AG04449 (cell line): ENCODE data around the gene STXBP5.

Experiments
- CTCF ChIA-PET: fragments of 350-600 bp; formaldehyde crosslinking; extraction: SDS; loops from one replicate; lab custom pipeline; 2021; ENCODE audit warnings: antibody characterized with exemption; lab: Yijun Ruan, JAX
- POLR2A ChIA-PET: fragments of 400-600, 350-600 bp; formaldehyde crosslinking; extraction: SDS; loops from one replicate; lab custom pipeline; 2020; ENCODE audit warnings: antibody characterized with exemption, inconsistent platforms; lab: Yijun Ruan, JAX
- DNase-seq: peaks from one replicate; pipeline ENCODE4 v3.0.0-alpha.2; 2010; ENCODE audit warnings: low read depth, low spot score
- H3K4me3 ChIP-seq: 2 replicates; pipeline ENCODE4 v1.5.1; 2011; ENCODE audit warnings: low read depth, mild to moderate bottlenecking, control low read depth, low read length
- TF ChIP-seq, protein P1 (sequence below): IDR thresholded peaks from one replicate; pipeline ENCODE4 v1.5.1; 2011; ENCODE audit warnings: mild to moderate bottlenecking, moderate library complexity, low read length, control low read depth, inconsistent platforms; ENCODE audit not compliant: insufficient read depth; ENCODE audit errors: missing control alignments

Gene STXBP5

DNA sequence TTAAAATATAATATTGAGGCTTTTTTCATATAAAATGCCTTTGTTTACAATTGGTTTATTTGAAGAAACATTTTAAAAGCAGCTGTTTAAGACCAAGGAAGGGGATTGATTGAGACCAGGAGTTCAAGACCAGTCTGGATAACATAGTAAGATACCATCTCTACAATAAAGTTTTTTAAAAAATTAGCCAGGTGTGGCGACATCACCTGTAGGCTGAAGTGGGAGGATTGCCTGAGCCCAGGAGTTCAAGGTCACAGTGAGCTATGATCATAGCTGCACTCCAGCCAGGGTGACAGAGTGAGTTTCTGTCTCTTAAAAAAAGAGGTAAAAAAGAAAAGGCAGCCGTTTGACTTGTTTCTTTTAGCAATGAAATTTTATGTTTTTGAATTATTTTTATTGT, 117.0 kb downstream of the STXBP5 start:
- TF ChIP-seq, protein P1, sequence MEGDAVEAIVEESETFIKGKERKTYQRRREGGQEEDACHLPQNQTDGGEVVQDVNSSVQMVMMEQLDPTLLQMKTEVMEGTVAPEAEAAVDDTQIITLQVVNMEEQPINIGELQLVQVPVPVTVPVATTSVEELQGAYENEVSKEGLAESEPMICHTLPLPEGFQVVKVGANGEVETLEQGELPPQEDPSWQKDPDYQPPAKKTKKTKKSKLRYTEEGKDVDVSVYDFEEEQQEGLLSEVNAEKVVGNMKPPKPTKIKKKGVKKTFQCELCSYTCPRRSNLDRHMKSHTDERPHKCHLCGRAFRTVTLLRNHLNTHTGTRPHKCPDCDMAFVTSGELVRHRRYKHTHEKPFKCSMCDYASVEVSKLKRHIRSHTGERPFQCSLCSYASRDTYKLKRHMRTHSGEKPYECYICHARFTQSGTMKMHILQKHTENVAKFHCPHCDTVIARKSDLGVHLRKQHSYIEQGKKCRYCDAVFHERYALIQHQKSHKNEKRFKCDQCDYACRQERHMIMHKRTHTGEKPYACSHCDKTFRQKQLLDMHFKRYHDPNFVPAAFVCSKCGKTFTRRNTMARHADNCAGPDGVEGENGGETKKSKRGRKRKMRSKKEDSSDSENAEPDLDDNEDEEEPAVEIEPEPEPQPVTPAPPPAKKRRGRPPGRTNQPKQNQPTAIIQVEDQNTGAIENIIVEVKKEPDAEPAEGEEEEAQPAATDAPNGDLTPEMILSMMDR, result no peak
- DNase-seq, result no peak
- ChIA-PET POLR2A (interaction anchor here (0.6 kb wide), 1 partner anchor 73 kb away, joined by 5 read pairs; no protein-coding TSS in a partner anchor), CTCF (no interaction called here)
- H3K4me3 ChIP-seq, result no peak overlapping the region

DNA sequence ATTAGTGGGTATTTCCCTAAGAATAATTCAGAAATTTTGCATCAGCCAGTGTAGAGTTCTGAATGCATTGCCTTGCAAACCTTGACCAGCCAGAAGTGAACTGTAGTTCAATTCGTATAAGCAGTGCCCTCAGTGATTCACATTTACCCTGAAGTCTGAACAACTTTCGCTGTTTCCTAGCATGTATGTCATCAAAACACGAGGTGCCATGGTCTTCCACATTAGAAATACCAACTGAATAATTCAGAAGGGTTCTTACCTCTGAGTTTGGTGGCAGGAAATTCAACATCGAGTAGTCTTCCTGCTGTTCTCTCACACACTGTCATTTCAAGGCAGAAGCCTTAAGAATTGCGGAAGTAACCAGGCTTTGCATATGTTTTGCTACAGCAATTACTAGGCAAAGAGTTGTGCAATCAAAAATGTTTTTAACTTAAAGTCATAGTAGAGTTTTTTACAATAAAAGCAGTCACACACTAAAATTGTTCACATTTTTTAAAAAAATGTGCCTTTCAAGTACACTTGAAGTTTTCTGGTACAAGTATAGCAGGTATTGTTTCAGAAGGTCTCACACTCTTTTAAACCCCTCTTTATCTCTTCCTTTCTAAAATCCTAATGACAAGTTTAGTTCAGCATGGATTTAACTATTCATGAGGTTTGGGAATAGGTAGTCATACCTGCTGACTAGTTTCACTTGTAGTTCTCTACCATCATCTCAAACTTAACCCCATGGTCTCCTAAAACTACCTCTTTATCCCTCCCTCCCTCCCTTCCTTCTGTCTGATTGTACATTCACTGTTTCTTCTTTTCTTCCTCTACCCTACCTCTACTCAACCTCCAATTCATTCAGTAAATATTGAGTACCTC, 118.3 kb downstream of the STXBP5 start:
- ChIA-PET POLR2A (no interaction called here), CTCF (no interaction called here)
- DNase-seq, result peak; percentile 49
- no peak overlapping the region for H3K4me3 ChIP-seq
- TF ChIP-seq, protein P1, result no peak

DNA sequence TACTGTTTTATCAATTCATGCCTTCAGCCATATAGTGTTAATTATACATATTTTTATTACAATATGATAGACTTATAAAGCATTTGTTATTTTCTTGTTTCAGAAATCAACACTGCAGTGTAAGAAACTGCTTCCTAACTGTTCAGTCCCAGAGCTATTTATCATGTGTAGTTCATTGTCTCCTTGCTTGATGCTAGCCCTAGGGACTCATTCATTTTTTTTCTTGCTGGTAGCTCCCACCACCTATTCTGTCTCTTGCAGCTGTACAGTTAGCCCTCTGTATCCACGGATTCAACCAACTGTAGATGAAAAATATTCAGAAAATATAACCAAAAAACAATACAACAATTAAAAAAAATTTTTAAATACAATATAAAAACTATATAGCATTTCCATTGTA, 121.3 kb downstream of the STXBP5 start:
- CTCF ChIA-PET, result no interaction called here
- POLR2A ChIA-PET, result no interaction called here
- no peak overlapping the region for H3K4me3 ChIP-seq
- TF ChIP-seq, protein P1, result no peak
- no peak for DNase-seq

DNA sequence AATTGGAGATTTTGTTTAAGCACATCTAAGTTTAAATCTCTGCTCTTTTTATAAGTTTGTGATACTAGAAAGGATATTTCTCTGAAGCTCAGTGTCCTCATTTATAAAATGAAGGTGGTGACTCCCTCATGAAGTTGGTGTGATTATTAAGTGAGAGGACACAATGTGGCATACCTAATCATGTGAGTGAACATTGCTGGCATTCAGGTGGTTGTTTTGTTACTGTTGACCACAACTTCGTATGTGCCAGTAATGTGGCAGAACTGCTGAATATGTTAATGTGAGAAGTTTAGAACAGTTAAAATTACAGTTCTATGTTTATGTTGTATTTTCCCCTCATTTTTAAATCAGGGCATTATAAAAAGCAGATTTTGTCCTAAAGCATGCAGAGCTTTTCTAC, 127.2 kb downstream of the STXBP5 start:
- ChIA-PET CTCF (no interaction called here), POLR2A (interaction anchor here (0.6 kb wide), 1 partner anchor 340 kb away, joined by 8 read pairs; no protein-coding TSS in a partner anchor)
- no peak overlapping the region for H3K4me3 ChIP-seq
- no peak for DNase-seq
- TF ChIP-seq, protein P1, result no peak

DNA sequence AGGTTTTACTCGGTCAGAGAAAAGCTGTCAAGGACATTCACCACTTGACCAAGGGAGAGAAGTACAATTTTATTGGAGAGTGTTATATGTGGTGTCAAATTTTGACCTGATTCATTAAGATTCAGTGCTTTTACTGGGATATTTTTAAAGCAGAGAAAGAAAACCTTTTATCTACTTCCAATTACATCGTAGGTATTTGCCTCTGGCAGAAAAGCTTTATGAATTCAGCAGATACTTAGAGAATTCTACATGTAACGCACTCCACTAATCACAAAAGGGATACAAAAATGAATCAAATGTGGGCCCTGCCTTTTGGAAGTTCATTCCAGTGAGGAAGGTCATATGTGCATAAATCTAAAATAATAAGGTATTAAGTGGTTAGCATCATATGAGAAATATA, 133.7 kb downstream of the STXBP5 start:
- no peak for DNase-seq
- TF ChIP-seq, protein P1, result no peak
- POLR2A ChIA-PET, result no interaction called here
- H3K4me3 ChIP-seq, result no peak overlapping the region
- CTCF ChIA-PET, result interaction anchor here (1.2 kb wide), 1 partner anchor 12 kb away, joined by 3 read pairs; no protein-coding TSS in a partner anchor

DNA sequence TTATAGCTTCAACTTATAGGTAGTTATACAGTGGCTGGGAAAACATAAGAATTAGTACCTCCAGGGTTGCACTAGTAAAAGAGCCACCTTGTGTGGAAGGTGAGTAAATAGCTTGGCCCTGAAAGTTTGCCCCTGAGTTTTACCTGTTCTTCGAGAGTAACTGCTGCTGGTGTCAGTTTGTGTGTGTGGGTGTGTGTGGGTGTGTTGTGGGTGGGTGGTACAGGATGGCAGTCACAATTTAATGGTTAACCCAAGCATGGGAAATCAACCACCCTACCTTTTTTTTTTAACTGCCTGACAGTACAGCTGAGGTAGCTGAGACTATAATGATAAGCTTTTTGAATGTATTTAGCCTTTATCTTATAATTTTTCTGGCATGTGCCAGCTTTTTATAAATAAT, 137.3 kb downstream of the STXBP5 start:
- TF ChIP-seq, protein P1, result no peak
- no peak for DNase-seq
- ChIA-PET CTCF (interaction anchor here (1.4 kb wide), 1 partner anchor 485 kb away, joined by 4 read pairs; no protein-coding TSS in a partner anchor), POLR2A (no interaction called here)
- H3K4me3 ChIP-seq, result no peak overlapping the region
